ENCODE data around the gene TMEM41B.

DNA sequence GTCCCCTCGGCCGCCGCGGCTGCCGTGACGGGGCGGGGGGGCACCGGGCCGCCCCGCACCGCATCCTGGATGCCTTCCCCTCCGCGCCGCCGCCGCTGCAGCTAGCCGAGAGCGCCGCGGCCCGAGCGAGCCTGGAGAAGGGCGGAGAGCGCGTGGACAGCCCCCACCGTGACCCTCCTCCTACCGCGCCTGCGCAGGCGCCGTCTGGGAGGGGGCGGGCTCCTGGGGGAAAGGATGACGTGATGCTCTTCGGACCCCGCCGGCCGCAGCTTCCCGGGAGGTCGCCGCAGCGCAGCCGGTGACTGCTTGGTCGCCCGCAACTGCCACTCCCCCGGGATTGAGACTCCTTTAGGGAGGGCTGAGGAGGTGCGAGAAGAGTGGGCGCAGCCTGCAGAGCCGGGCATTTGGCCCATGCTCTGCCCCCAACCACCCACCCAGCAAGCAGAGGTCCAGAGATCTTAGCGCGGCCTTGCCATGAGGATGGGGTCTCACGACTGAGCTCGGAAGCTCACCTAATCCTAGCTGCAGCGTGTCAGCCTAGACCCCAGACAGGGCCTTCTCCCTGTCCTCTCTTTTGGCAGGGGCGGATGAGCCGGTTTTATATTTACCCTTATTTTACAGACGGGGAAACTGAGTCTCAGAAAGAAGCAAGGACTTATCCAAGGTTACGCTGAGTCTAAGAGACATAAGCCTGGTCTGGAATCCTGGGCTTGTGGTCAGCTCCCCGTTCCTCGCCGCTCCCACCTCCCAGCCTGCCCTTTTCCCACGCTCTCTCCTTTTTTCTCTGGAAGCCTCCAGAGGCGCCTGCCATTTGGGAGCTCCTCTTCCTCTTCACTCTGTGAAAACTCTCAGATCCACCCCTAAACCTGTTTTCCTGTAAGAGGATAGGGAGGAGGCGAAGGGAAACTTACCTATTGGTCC, 48.9 kb downstream of the TMEM41B start, which contains the start of gene DENND5A:
- TF ChIP-seq, protein P1, sequence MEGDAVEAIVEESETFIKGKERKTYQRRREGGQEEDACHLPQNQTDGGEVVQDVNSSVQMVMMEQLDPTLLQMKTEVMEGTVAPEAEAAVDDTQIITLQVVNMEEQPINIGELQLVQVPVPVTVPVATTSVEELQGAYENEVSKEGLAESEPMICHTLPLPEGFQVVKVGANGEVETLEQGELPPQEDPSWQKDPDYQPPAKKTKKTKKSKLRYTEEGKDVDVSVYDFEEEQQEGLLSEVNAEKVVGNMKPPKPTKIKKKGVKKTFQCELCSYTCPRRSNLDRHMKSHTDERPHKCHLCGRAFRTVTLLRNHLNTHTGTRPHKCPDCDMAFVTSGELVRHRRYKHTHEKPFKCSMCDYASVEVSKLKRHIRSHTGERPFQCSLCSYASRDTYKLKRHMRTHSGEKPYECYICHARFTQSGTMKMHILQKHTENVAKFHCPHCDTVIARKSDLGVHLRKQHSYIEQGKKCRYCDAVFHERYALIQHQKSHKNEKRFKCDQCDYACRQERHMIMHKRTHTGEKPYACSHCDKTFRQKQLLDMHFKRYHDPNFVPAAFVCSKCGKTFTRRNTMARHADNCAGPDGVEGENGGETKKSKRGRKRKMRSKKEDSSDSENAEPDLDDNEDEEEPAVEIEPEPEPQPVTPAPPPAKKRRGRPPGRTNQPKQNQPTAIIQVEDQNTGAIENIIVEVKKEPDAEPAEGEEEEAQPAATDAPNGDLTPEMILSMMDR (IDR thresholded peaks at IDR 0.05; ENCODE audit: borderline replicate concordance, extremely low read depth, low read length, poor library complexity, severe bottlenecking): no peak
- peak; percentile 80 for TF ChIP-seq EZH2 (IDR thresholded peaks at IDR 0.05; ENCODE audit: borderline replicate concordance, low read depth, low read length, severe bottlenecking)

All from DND-41 (cell line).